HEK293 (cell line): ENCODE results near the gene POLD1.
A peak's percentile ranks its signal among the peaks of the same experiment; 100 is the strongest.

Experiments used
- CTCF ChIA-PET: fragments of 350-600 bp; formaldehyde crosslinking; extraction: SDS; loops from one replicate; lab custom pipeline; 2021; ENCODE audit warnings: antibody characterized with exemption; lab: Yijun Ruan, JAX
- POLR2A ChIA-PET: fragments of 300-600 bp; formaldehyde crosslinking; extraction: SDS; loops from one replicate; lab custom pipeline; 2020; ENCODE audit warnings: antibody characterized with exemption, inconsistent platforms; lab: Yijun Ruan, JAX
- H3K27ac ChIP-seq: fragments of 200-500 bp; sonication (Bioruptor generic); 2 replicates; pipeline ENCODE4 v1.5.1; 2014; ENCODE audit warnings: low read depth, low read length, control low read depth, inconsistent platforms; ENCODE audit errors: extremely low read depth
- H3K36me3 ChIP-seq, 2 experiments: fragments of 200-500 bp in 1 of 2; sonication (Bioruptor generic) in 1 of 2; 1 replicate in 1 of 2; 2 replicates in 1 of 2; pipeline ENCODE4 v1.5.1; 2014 to 2017; ENCODE audit warnings: inconsistent platforms in 2 of 2, low read length in 2 of 2; ENCODE audit not compliant: control insufficient read depth in 2 of 2, insufficient read depth in 1 of 2
- H3K4me1 ChIP-seq: fragments of 200-500 bp; sonication (Bioruptor generic); 2 replicates; pipeline ENCODE4 v1.5.1; 2014; ENCODE audit warnings: mild to moderate bottlenecking, low read length, inconsistent platforms; ENCODE audit not compliant: control insufficient read depth, insufficient read depth
- H3K4me3 ChIP-seq: 2 replicates; pipeline ENCODE4 v1.5.1; 2011; ENCODE audit warnings: low read depth, mild to moderate bottlenecking, control low read depth, low read length, moderate library complexity
- H3K9me3 ChIP-seq: fragments of 200-500 bp; sonication (Bioruptor generic); 2 replicates; pipeline ENCODE4 v1.5.1; 2014; ENCODE audit warnings: low read depth, low read length, inconsistent platforms; ENCODE audit not compliant: control insufficient read depth, insufficient read depth
- BCL11A ChIP-seq: fragments of 450-650 bp; formaldehyde crosslinking; IDR thresholded peaks from 2 replicates; pipeline ENCODE4 v1.5.1; 2016; ENCODE audit warnings: low read depth, missing biosample characterization, missing genetic modification characterization
- KLF10 ChIP-seq: fragments of 450-650 bp; IDR thresholded peaks from 2 replicates; pipeline ENCODE4 v1.5.1; 2018; ENCODE audit warnings: missing biosample characterization, mild to moderate bottlenecking, missing genetic modification characterization
- SCRT1 ChIP-seq: fragments of 450-650 bp; formaldehyde crosslinking; IDR thresholded peaks from 2 replicates; pipeline ENCODE4 v1.5.1; 2016; ENCODE audit warnings: missing biosample characterization, missing genetic modification characterization, borderline replicate concordance
- SCRT2 ChIP-seq: fragments of 450-650 bp; formaldehyde crosslinking; IDR thresholded peaks from 2 replicates; pipeline ENCODE4 v1.5.1; 2016; ENCODE audit warnings: missing biosample characterization, missing genetic modification characterization
- TCF7L2 ChIP-seq: IDR thresholded peaks from 2 replicates; pipeline ENCODE4 v1.6.1; 2011; ENCODE audit warnings: low read depth, mild to moderate bottlenecking, inconsistent platforms, low read length, moderate library complexity, borderline replicate concordance
- ZBTB8A ChIP-seq: fragments of 450-650 bp; formaldehyde crosslinking; IDR thresholded peaks from 2 replicates; pipeline ENCODE4 v1.5.1; 2016; ENCODE audit warnings: missing biosample characterization, missing genetic modification characterization
- ZFP3 ChIP-seq: fragments of 450-650 bp; formaldehyde crosslinking; IDR thresholded peaks from 2 replicates; pipeline ENCODE4 v1.5.1; 2016; ENCODE audit warnings: low read depth, missing biosample characterization, missing genetic modification characterization
- ZNF10 ChIP-seq: fragments of 450-650 bp; formaldehyde crosslinking; IDR thresholded peaks from 2 replicates; pipeline ENCODE4 v1.5.1; 2017; ENCODE audit warnings: missing biosample characterization, missing genetic modification characterization
- ZNF121 ChIP-seq: fragments of 450-650 bp; formaldehyde crosslinking; IDR thresholded peaks from 2 replicates; pipeline ENCODE4 v1.5.1; 2016; ENCODE audit warnings: missing biosample characterization, missing genetic modification characterization
- ZNF140 ChIP-seq: fragments of 450-650 bp; formaldehyde crosslinking; IDR thresholded peaks from 2 replicates; pipeline ENCODE4 v1.5.1; 2016; ENCODE audit warnings: missing biosample characterization, missing genetic modification characterization
- ZNF239 ChIP-seq: fragments of 450-650 bp; formaldehyde crosslinking; IDR thresholded peaks from 2 replicates; pipeline ENCODE4 v1.5.1; 2016; ENCODE audit warnings: missing biosample characterization, missing genetic modification characterization
- ZNF354C ChIP-seq: fragments of 450-650 bp; formaldehyde crosslinking; IDR thresholded peaks from 2 replicates; pipeline ENCODE4 v1.5.1; 2016; ENCODE audit warnings: missing biosample characterization, missing genetic modification characterization, low read depth, borderline replicate concordance
- ZNF521 ChIP-seq: fragments of 450-650 bp; formaldehyde crosslinking; IDR thresholded peaks from 2 replicates; pipeline ENCODE4 v1.5.1; 2017; ENCODE audit warnings: missing biosample characterization, mild to moderate bottlenecking, missing genetic modification characterization
- ZNF558 ChIP-seq: fragments of 450-650 bp; formaldehyde crosslinking; IDR thresholded peaks from 2 replicates; pipeline ENCODE4 v1.5.1; 2016; ENCODE audit warnings: missing biosample characterization, missing genetic modification characterization
- ZNF610 ChIP-seq: fragments of 450-650 bp; formaldehyde crosslinking; IDR thresholded peaks from 2 replicates; pipeline ENCODE4 v1.5.1; 2016; ENCODE audit warnings: missing biosample characterization, missing genetic modification characterization, borderline replicate concordance
- ZNF626 ChIP-seq: fragments of 450-650 bp; sonication (Bioruptor Pico); formaldehyde crosslinking; IDR thresholded peaks from 2 replicates; pipeline ENCODE4 v1.5.1; 2018; ENCODE audit warnings: missing biosample characterization, missing genetic modification characterization, inconsistent platforms
- ZNF629 ChIP-seq: fragments of 450-650 bp; formaldehyde crosslinking; IDR thresholded peaks from 2 replicates; pipeline ENCODE4 v1.5.1; 2017; ENCODE audit warnings: missing biosample characterization, missing genetic modification characterization
- ZNF654 ChIP-seq: fragments of 450-650 bp; formaldehyde crosslinking; IDR thresholded peaks from 2 replicates; pipeline ENCODE4 v1.5.1; 2016; ENCODE audit warnings: low read depth, missing biosample characterization, missing genetic modification characterization
- ZNF660 ChIP-seq: fragments of 450-650 bp; IDR thresholded peaks from 2 replicates; pipeline ENCODE4 v1.5.1; 2018; ENCODE audit warnings: missing biosample characterization, mild to moderate bottlenecking, missing genetic modification characterization
- ZNF677 ChIP-seq: fragments of 450-650 bp; IDR thresholded peaks from 2 replicates; pipeline ENCODE4 v1.5.0; 2018; ENCODE audit warnings: missing biosample characterization, mild to moderate bottlenecking, missing genetic modification characterization, moderate library complexity
- ZNF76 ChIP-seq: fragments of 450-650 bp; formaldehyde crosslinking; IDR thresholded peaks from 2 replicates; pipeline ENCODE4; 2016; ENCODE audit warnings: low read depth, missing biosample characterization, missing genetic modification characterization, borderline replicate concordance
- ZNF768 ChIP-seq: fragments of 450-650 bp; formaldehyde crosslinking; IDR thresholded peaks from 2 replicates; pipeline ENCODE4 v1.5.1; 2018; ENCODE audit warnings: missing biosample characterization, mild to moderate bottlenecking, missing genetic modification characterization
- ZNF777 ChIP-seq: fragments of 450-650 bp; formaldehyde crosslinking; IDR thresholded peaks from 2 replicates; pipeline ENCODE4 v1.5.1; 2017; ENCODE audit warnings: missing biosample characterization, missing genetic modification characterization, borderline replicate concordance
- ZNF791 ChIP-seq: fragments of 450-650 bp; formaldehyde crosslinking; IDR thresholded peaks from 2 replicates; pipeline ENCODE4 v1.5.1; 2016; ENCODE audit warnings: missing biosample characterization, missing genetic modification characterization
- ZNF837 ChIP-seq: fragments of 450-650 bp; formaldehyde crosslinking; IDR thresholded peaks from 2 replicates; pipeline ENCODE4 v1.5.1; 2016; ENCODE audit warnings: missing biosample characterization, missing genetic modification characterization
- ZNF843 ChIP-seq: fragments of 450-650 bp; formaldehyde crosslinking; IDR thresholded peaks from 2 replicates; pipeline ENCODE4 v1.5.1; 2016; ENCODE audit warnings: missing biosample characterization, missing genetic modification characterization
- ZXDB ChIP-seq: fragments of 450-650 bp; formaldehyde crosslinking; IDR thresholded peaks from 2 replicates; pipeline ENCODE4 v1.5.1; 2016; ENCODE audit warnings: missing biosample characterization, missing genetic modification characterization
- TF ChIP-seq, protein P1 (sequence below): fragments of 450-650 bp; formaldehyde crosslinking; IDR thresholded peaks from 2 replicates; pipeline ENCODE4; 2016; ENCODE audit warnings: missing biosample characterization, missing genetic modification characterization

The POLD1 gene

DNA sequence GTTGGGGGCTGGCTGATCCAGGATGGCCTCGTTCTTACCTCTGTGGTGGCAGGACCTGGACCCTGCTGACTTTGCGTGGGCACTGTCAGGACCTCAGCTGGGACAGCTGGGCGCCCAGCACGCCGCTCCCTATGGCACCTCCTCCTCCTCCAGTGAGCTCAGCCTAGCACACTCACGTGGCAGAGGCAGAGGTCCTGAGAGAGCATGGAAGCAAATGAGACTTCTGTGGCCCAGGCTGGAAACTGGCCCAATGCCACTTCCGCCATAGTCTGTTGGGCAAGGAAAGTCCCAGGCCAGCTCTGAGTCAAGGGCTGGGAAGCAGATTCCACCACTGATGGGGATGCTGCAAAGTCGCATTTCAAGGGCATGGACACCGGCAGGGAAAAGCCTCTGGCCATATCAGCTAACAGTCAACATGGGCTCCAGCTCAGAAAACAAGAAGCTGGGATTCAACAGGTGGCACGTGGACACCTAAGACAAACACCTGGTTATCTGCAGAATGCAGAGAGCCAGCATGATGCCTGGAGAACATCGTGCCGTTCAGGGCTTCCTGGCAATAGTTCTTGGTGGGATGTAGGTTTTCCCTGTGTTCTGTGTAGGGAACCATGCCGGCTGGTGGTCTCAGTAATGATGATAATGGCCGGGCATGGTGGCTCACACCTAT, 65.2 kb downstream of the POLD1 start:
- Histone ChIP-seq H3K9me3 (no peaks in the 10 kb centered on the region), H3K27ac (no peak overlapping the region), H3K4me1 (no peaks in the 10 kb centered on the region), H3K36me3 (no peaks in the 10 kb centered on the region), H3K4me3 (no peak overlapping the region)
- peak; percentile 83; the same call in 1 of the 2 replicates for TF ChIP-seq SCRT1 (tag by site-specific recombination)
- no peak for TF ChIP-seq TCF7L2
- TF ChIP-seq SCRT2 (tag by site-specific recombination): peak; percentile 93
- peak; percentile 96 for TF ChIP-seq ZNF610 (tag by site-specific recombination)
- POLR2A ChIA-PET: no interaction called here
- CTCF ChIA-PET: interaction anchor here (0.6 to 1.2 kb wide), 4 partner anchors 12 to 256 kb away, joined by 3 to 6 read pairs (median 3); no protein-coding TSS in a partner anchor

DNA sequence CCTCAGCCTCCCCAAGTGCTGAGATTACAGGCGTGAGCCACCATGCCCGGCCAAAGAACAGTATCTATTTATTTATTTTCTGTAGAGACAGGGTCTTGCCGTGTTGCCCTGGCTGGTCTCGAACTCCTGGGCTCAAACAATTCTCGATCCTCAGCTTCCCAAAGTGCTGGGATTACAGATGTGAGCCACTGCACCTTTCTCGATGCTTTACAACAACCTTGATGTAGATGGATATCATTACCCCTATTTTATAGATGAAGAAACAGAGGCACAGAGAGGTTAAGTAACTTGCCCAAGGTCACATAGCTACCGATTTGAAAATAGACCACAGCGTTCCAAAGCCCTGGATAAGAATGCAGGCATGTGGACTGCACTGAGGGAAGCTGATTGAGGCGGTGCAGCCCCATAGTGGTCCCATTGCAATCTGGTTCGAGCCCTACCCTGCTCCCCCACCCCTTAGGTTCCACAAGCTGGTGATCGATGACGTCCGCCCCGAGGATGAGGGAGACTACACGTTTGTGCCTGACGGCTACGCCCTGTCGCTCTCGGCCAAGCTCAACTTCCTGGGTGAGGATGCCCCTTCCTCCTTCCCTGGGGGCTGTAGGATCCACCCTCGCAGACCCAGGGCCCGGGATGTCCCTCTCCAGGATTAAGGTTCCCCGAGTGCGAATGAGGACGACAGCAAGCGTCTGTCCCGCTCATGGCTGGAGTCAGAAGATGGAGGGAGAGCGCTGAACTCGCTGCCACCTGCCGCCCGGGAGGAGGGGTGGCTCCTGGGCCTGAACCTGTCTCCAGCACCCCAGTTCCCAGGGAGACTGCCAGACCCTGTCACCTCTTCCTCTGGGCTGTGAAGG, 66.4 kb downstream of the POLD1 start:
- Histone ChIP-seq H3K4me1 (no peaks in the 10 kb centered on the region), H3K4me3 (no peak overlapping the region), H3K36me3 (no peaks in the 10 kb centered on the region), H3K9me3 (no peaks in the 10 kb centered on the region), H3K27ac (no peak overlapping the region)
- ChIA-PET POLR2A (interaction anchor here (1.0 kb wide), 1 partner anchor 39 kb away, joined by 3 read pairs; no protein-coding TSS in a partner anchor), CTCF (interaction anchor here (0.5 to 0.6 kb wide), 3 partner anchors 53 to 332 kb away, joined by 3 read pairs; no protein-coding TSS in a partner anchor)
- no peak for TF ChIP-seq ZNF843 (tag by site-specific recombination)
- TF ChIP-seq ZNF768 (tag by site-specific recombination): 0 out of 2 replicates have a peak, but pooled peaks have one; percentile 54
- no peak for TF ChIP-seq ZNF654 (tag by site-specific recombination)
- TF ChIP-seq ZNF121 (tag by site-specific recombination): 0 out of 2 replicates have a peak, but pooled peaks have one; percentile 42
- TF ChIP-seq, protein P1, sequence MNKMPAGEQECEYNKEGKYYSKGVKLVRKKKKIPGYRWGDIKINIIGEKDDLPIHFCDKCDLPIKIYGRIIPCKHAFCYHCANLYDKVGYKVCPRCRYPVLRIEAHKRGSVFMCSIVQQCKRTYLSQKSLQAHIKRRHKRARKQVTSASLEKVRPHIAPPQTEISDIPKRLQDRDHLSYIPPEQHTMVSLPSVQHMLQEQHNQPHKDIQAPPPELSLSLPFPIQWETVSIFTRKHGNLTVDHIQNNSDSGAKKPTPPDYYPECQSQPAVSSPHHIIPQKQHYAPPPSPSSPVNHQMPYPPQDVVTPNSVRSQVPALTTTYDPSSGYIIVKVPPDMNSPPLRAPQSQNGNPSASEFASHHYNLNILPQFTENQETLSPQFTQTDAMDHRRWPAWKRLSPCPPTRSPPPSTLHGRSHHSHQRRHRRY (tag by site-specific recombination): no peak

DNA sequence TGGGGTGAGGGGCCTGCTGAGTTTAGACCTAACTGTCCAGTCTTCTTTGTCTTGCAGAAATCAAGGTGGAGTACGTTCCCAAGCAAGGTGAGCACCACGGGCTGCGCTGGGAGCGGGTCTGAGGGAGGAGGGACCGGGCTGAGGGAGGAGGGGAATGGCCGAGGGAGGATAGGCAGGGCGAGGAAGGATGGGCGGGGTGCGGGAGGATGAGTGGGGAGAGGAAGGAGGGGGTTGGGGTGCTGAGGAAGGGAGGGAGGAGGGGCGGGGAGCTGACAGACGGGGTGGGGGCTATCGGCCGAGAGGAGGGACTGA, 67.0 kb downstream of the POLD1 start:
- CTCF ChIA-PET: no interaction called here
- no peaks in the 10 kb centered on the region for H3K36me3 ChIP-seq
- H3K4me3 ChIP-seq: no peak overlapping the region
- H3K9me3 ChIP-seq: no peaks in the 10 kb centered on the region
- H3K27ac ChIP-seq: no peak overlapping the region
- POLR2A ChIA-PET: no interaction called here
- H3K4me1 ChIP-seq: no peaks in the 10 kb centered on the region
- no peak for TF ChIP-seq KLF10 (tag by site-specific recombination)

DNA sequence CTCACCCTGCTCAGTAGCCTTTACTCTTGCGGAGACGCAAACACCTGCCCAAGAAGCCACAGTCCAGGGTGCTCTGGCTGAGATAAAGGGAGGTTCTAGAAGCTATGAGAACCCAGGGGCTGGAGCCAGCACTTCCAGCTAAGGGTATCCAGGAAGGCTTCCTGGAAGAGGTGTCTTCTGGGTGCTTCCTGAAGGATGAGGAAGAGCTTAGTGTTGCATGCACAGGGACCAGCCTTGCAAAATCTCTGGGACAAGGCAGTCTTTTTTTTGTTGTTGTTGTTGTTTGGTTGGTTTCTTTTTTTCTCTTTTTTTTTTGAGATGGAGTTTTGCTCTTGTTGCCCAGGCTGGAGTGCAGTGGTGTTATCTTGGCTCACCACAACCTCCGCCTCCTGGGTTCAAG, 69.1 kb downstream of the POLD1 start:
- Histone ChIP-seq H3K4me3 (no peak overlapping the region), H3K4me1 (no peaks in the 10 kb centered on the region), H3K27ac (no peak overlapping the region), H3K9me3 (no peaks in the 10 kb centered on the region), H3K36me3 (no peaks in the 10 kb centered on the region)
- ChIA-PET POLR2A (no interaction called here), CTCF (interaction anchor here (0.6 to 2.3 kb wide), 4 partner anchors 8 to 85 kb away, joined by 3 to 12 read pairs (median 4); no protein-coding TSS in a partner anchor)
- TF ChIP-seq ZNF654 (tag by site-specific recombination): no peak
- no peak for TF ChIP-seq ZNF677 (tag by site-specific recombination)
- no peak for TF ChIP-seq ZNF521 (tag by site-specific recombination)
- no peak for TF ChIP-seq ZNF660 (tag by site-specific recombination)
- no peak for TF ChIP-seq ZNF791 (tag by site-specific recombination)
- TF ChIP-seq ZNF76: no peak
- TF ChIP-seq BCL11A (tag by site-specific recombination): no peak
- no peak for TF ChIP-seq ZNF239 (tag by site-specific recombination)
- TF ChIP-seq ZNF629 (tag by site-specific recombination): no peak
- TF ChIP-seq ZXDB (tag by site-specific recombination): no peak
- no peak for TF ChIP-seq ZNF777
- no peak for TF ChIP-seq ZNF626 (tag by site-specific recombination)
- no peak for TF ChIP-seq ZFP3 (tag by site-specific recombination)
- TF ChIP-seq ZNF10 (tag by site-specific recombination): no peak
- no peak for TF ChIP-seq ZBTB8A (tag by site-specific recombination)
- TF ChIP-seq ZNF558 (tag by site-specific recombination): no peak
- no peak for TF ChIP-seq ZNF837 (tag by site-specific recombination)
- no peak for TF ChIP-seq ZNF354C (tag by site-specific recombination)
- TF ChIP-seq ZNF140 (tag by site-specific recombination): no peak
